GM19023 (cell line): Measurements from ENCODE around the gene CDK1.
A peak's percentile ranks its signal among the peaks of the same experiment; 100 is the strongest.
"Not testable (repeated sequence)": the region's sequence is repeated elsewhere in the genome, so short reads cannot be mapped to it uniquely, and the experiment has no call there.

Experiments used
- ATAC-seq: cut with Tn5 transposase; IDR thresholded peaks from one replicate; pipeline ENCODE4 v1.9.1; 2021; ENCODE audit warnings: mild to moderate bottlenecking, moderate library complexity; ENCODE audit not compliant: unreplicated experiment

Gene CDK1

DNA sequence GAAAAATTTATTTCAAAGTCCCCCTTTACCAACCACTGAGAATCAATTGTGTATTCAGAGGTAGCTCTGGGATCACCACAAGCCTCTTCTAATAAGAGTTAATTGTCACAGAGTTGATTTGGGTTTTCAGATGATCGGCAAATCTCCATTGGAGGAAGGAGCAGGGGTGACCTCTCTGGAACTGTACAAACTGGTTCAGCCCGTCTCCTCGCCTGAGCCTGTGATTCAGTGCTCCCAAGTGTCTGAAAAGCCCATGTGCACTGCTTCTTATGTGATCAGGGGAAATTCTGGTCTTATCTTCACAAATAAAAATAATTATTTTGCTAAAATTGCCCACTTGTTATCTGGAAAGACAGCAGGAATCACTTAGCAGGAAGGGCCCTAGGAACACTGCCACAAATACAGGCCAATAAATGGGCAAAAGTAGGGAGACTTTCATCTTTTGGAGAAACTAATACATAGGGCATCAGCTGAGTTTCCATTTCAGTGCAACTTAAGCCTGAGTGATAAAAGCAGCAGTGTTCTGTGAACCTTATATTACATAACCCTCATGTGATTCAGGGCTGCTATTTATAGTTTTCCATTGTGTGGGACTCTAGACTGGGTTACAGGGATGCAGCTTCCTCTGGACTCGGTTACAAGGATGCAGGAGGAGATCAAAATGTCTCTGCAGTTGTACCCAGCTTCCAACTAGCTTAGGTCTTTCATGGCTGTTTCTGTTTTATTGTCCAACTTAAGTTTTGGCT lies 32.3 kb downstream of the CDK1 start:
- no peak for ATAC-seq

DNA sequence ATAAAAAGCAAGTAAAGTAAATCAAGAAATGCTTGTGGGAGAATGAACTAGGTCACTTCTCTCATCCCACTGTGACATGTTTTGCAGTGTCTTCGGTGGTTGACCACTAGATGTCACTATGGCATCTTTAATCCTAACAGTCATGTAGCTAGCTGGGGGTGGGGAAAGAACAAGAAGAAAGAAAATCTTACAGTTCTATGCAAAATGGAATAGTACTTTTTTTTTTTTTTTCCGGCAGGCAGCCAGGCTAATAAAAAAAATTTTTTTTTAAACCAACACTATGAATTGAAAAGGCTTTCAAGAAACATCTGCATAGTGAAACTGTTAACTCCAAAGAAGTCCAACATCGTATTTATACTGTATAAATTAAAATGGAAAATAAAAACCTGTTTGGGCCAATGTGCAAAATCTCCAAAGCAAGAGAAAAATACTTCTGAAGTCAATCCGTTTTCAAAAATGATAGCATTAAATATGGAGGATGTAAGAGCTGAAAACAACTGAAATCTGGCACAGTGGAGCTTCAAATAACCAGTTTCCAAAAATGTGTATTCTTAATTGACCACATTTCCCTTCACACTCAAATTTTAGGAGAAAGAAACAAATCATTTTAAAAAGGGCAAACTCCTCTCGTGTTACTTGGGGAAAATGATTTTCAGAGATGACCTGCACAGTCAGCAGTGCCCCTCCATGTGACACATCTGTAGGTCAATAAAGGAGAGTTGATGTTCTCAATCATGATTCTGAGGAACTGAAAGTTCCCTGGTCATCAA lies 38.5 kb downstream of the CDK1 start:
- ATAC-seq: peak; percentile 67

DNA sequence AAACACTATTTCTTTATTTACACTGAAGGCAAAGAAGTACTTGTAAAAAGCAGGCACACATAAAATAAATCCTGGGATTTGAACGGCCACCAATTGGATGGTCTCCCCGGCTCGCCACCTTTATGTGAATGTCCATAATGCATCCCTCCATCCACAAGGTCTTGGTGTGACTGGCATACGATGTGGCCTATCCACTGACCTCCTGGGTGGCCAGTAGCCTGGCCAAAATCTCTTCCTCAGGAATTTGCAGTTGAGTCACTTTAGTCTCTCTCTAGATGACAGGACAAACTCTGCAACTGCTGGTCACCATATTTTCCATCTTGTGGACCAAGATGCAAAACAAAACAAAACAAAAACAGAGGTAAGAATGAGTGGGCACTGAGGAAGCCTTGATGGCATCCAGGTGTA lies 39.1 kb downstream of the CDK1 start:
- no peak for ATAC-seq

DNA sequence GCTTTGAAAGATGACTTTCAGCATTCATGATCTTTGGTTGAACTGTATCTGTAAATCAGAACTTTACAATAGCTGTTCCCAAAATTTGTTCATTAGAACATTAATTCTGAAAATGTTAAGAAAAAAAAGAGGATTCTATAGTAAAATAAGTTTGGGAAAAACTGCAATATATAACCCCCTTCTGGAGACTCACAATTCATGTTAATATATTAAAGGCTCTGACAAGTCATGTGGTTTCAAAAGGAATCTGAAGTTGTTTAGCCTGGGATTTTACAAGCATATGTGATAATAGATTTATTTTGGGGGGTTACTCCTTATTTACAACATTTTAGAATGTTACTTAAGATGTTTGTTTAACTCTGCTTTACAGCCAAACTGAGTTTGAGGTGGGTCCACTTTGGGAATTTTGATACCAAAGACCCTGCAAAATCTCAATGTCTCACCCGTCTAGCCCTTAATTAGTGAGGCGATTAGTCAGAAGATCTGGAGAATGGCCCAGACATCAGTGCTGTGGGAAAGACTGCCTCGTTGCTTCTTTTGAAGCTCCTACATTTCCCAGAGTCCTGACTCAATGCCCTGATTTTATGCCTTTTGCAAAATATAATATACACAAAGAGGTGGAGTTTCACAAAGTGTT lies 40.0 kb downstream of the CDK1 start:
- no peak for ATAC-seq

DNA sequence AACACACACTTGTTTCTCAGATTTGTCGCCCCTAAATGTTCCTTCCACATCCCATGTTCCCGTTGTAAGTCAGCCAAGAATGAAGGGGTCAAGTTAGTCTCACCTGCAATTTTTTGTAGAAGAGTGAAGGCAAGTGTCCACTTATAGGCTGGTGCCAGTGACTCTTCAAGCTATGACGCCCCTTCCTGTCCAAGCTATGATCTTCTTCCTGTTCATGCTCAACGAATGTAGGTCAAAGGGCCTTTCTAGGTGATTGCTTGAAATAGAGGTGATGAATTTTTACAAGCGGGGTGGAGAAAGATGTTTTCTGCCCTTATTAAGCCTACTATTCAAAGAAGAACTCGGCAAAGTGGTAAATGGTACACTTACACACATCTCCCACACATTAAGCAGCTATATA lies 41.0 kb downstream of the CDK1 start:
- no peak for ATAC-seq

DNA sequence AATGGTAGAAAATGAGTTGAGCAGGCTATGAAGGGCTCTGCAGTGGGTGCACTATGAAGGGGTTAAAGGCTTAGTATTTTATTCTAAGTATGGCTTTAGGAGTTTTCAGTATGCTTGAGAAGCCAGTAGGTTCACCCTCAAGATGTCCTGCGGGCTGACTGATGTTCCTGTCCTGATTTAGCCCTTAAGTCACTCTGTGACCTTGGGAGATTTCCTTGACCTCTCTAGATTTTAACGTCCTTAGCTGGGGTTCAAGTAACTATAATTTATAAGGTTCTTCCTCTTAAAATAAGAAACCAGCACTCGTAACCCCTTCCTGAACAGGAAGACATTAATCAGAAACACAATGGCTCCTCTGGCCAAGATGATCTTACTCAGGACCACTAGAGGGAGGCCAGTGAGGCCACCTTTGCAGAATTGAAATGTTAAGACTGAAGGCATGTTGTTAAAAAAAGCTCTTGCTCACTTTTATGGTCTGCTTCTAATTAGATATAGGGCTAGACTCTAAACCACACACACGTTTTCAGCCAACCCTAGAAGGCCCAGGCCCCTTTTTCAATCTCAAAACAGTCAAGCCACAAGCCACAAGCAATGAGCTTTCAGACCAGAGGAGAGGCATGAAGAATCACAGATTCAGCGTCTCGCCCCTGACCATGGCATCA lies 41.9 kb downstream of the CDK1 start:
- ATAC-seq: peak; percentile 86

DNA sequence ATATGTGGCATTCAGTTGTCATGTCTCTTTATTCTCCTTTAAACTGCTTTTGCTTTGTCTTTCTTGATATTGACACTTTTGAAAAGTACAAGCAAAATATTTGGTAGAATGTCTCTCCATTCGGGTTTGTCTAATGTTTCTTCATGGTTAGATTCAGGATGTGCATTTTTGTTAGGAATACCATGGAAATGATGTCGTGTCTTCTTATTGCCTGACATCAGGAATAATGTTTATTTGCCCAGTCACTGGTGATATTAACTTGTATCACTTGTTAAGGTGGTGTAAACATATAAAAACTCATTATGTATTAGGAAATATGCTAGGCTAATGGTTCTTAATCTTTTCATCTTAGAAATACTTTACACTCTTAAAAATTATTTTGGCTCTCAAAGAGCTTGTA lies 43.4 kb downstream of the CDK1 start:
- no peak for ATAC-seq

DNA sequence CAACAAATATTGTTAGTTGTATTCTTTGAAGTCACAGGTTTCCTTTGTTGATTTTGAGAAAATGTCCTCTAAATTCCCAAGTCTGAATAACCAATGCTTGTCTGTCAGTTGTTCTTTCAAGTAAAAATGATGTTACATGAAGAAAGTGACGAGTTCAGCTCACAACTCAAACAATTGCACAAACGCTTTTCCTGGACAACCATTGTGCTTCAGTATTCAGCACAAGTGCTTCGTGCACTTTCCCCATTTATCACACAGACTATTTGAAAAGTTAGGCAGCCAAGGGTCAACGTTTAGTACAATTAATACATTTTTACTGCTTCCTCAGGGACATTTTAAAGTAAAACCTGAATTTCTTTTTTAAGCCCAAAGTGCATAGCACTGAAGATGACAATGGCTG lies 44.5 kb downstream of the CDK1 start:
- no peak for ATAC-seq

DNA sequence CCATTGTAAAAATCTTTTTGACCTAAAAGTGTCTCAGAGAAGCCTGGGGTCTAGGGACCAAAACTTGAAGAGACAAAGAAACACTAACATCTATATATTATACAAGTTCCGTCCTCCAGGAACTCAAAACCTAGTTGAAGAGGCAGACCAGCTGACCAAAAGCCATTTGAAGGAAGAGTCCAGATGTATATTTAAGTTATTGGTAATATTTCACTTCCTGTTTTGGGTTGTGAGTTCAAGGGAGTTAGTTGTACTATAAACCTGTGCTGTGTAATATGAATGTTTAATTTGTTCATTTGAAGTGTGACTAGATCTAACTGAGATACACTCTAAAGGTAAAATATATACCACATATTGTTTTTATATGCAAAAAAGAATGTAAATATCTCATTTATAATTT lies 45.0 kb downstream of the CDK1 start:
- no peak for ATAC-seq

DNA sequence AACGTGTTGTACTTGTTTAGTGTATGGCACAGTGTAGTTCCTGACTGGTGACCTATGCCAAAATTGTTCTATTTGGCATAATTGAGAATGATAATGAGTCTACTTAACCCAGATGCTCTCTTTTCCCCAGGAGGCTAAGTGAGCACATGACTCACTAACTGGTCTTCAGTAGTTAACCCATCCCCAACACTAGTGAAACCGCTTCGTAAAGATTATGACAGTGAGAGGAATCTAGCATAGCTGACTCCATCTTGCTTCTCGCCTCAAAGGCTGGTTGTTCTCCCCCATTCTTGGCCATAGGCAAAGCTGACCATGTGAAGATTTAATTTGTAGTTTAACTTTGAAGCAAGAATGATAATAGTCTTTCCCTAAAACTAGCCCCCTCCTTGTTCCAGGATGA lies 47.2 kb downstream of the CDK1 start:
- no peak for ATAC-seq

DNA sequence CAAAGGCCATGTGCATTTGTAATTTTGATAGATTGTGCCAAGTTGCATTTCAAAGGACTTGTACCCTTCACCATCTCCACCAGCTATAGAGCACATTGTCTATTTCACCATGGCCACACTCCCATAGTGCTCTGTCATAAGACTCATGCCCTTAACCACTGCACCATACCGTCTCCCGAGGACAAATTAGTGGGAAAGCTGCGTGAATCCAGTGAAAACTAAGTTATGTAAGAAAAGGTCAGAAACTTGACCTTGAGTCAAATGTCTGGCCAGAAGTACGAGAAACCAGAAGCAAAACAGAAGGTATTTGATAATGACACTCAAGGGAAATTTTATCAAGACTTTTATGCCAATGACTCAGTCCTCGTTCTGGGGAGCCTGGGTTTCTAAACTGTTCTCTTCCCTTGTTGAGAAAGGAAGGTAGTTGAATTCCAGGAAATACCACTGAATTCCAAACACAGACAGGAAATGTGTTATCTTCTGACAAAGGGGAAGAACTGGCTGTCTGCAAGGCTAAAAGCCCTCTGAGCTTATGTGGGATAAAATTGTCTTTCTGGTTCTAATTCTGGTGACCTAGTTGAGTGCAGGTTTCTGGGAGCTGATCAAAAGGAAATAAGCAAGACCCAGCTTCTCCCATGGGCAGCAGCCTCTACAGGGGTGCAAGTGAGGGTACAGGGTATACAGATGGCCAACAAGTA lies 49.7 kb downstream of the CDK1 start:
- no peak for ATAC-seq

DNA sequence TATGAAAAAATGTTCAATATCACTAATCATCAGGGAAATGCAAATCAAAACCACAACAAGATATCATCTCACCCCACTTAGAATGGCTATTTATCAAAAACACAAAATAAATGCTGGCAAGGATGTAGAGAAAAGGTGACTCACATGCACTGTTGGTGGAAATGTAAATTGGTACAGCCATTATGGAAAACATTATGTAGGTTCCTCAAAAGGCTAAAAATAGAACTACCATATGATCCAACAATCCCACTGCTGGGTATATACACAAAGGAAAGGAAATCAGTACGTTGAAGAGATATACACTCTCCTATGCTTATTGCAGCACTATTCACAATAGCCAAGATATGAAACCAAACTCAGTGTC lies 50.2 kb downstream of the CDK1 start:
- ATAC-seq: no peak

DNA sequence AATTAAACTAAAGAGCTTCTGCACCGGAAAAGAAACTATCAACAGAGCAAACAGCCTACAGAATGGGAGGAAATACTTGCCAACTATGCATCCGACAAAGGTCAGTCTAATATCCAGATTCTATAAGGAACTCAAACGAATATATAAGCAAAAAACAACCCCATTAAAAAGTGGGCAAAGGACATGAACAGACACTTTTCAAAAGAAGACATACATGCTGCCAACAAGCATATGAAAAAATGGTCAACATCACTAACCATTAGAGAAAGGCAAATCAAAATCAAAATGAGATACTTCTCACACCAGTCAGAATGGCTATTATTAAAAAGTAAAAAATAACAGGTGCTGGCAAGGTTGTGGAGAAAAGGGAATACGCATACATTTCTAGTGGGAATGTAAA lies 53.9 kb downstream of the CDK1 start:
- ATAC-seq: not testable (repeated sequence)

DNA sequence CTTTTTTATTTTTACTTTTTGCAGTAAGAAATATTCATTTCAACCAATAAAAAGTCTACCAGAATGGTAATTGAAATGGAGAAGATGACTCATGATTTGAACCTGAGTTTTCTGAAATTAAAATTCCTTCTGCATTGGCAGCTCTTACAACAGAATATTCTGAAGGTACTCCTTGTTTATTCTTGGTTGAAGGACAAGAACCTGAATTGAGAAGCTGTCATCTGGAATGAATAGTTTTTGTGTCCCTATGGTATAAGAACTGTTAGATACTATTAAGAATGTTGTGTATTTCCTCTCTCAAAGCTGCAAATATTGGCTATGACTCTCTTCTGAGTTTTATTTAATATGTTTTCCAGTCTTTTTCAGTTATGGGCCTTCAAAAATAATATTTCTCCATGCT lies 56.1 kb downstream of the CDK1 start:
- no peak for ATAC-seq

DNA sequence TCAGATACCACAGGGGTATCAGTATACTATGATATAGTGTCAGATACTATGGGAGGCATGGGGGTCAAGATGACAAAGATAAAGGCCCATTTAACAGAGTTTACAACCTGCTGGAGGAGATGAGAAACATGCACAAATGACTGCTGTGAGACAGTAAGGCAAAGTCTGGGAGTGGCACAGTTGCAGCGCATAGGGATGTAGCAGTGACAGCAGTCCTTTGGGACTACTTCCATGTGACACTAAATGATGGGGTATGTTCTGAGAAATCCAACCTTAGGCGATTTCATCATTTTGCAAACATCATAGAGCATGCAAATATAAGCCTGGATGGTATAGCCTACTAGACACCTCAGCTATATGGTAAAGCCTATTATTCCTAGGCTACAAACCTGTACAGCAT lies 56.8 kb downstream of the CDK1 start:
- ATAC-seq: no peak

DNA sequence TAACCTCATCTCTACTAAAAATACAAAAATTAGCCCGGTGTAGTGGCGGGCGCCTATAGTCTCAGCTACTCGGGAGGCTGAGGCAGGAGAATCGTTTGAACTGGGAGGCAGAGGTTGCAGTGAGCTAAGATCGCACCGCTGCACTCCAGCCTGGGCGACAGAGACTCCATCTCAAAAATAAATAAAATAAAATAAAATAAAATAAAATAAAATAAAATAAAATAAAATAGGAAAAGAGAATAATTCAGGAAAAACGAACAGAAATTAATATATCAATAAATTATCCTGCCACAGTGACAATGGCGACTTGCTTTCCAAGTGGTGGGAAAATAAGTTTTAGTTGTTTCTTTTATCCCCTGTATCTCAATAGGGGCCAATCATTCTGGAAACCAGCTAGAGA lies 62.9 kb downstream of the CDK1 start:
- not testable (repeated sequence) for ATAC-seq

DNA sequence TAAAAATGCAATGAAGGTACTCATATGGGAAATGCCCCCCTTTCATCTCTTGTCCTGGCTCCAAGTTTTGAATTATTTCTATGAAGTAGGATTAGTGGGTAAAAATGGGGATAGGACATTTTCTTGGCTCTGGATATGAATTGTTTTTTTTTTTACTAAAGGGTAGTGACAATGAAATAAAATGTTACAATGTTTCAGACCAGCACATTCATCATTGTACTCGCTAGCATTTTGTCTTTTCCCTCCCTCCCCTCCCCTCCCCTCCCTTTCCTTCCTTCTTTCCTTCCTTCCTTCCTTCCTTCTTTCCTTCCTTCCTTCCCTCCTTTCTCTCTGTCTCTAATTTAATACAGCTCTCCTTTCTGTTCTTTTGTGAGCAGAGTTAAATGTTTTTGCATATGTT lies 64.4 kb downstream of the CDK1 start:
- no peak for ATAC-seq
